ENCODE measurements around the gene WDR1. TPM values are rescaled to one million over a fixed set of nuclear protein-coding genes. Genes with fewer than 3 reads are reported as not detected.

WDR1 gene
- polyA plus RNA-seq, 4 donors, result 140 to 226 (median 188) TPM

DNA sequence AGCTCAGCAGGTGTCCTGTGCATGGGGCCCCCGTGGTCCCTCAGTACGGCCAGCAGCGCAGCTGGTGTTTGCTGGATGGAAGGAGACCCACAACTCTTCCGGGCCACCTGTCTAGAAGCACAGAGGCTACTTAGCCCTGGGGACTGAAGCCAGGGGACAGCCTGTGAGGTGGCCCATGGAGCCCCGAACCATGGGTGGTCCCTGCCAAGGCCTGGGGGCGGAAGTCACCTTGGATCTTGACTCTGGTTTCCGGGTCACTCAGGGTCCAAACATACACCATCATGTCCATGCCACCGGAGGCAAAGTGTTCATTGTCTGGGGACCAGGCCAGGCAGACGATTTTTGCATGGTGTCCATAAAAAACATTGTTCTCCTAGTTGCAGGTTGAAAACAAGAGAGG lies 39.5 kb downstream of the WDR1 start:
- no peak for DNase-seq (ENCODE audit: low read depth in 4 of 4, low spot score in 3 of 4)

DNA sequence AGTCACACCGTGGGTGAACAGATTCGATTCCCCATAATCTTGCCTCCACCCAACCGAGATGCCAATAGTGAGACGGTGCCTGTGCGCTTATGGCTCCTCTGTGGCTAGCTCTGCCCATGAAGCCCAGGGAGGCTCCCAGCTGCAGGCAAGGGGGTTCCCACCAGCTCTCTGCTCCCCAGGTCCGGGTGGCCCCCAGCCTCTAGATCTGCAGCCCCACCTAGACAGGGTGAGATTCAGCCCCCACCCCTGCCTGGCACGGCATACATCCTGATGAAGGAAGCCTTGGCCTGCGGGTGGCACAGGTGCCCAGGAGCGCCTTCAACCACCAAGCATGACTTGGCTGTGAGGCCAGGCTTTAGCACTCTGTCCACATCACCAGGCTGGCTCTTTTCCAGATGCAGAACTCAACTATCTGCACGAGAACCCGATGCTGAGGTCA lies 40.6 kb downstream of the WDR1 start:
- no peak for DNase-seq (ENCODE audit: low read depth in 4 of 4, low spot score in 3 of 4)

DNA sequence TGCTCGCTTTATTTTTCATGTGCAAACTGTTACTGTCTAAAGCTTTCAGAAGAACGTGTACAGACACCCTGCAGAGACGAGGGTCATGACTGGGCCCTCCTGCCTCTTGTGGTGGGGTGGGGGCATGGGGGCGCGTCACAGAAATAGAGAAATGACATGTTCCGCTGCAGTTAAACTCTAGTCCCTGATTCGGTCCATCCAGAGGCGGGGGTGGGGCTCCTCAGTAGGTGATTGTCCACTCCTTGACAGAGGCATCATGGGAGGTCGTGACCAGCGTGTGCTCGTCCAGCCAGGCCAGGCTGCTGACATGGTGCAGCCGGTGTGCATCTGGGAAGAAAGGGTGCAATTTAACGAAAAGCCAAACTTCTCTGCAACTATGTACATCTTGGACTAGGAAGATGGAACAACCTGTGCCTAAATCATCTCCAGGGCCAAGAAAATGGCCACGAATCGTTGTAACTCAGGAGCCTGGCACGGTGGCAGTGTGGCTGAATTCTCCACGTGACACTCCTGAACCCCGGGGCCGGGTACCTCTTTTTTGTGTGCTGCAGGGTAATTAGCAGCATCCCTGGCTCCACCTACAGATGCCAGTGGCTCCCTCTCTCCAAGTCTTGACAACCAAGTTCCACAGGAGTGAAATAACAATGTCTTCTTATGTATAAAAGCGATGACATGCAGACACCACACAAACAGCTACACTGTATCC lies 41.3 kb downstream of the WDR1 start:
- DNase-seq (ENCODE audit: low read depth in 4 of 4, low spot score in 3 of 4), result no peak

DNA sequence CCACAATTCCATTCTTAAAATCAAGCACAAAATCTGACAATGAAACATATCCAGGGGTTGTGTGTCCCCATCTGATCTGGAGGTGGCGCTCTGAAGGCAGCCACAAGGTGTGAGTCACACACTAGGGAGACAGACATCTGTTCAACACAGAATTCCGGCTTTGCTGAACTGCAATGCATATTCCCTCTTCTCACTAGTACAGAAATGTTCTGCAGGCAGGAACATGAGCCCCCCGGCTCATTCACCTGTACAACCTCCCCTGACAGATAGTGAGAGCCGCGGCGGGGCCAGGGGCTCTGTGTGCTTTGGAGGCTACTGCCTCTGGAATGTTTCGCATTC lies 41.9 kb downstream of the WDR1 start:
- DNase-seq (ENCODE audit: low read depth in 4 of 4, low spot score in 3 of 4), result no peak

DNA sequence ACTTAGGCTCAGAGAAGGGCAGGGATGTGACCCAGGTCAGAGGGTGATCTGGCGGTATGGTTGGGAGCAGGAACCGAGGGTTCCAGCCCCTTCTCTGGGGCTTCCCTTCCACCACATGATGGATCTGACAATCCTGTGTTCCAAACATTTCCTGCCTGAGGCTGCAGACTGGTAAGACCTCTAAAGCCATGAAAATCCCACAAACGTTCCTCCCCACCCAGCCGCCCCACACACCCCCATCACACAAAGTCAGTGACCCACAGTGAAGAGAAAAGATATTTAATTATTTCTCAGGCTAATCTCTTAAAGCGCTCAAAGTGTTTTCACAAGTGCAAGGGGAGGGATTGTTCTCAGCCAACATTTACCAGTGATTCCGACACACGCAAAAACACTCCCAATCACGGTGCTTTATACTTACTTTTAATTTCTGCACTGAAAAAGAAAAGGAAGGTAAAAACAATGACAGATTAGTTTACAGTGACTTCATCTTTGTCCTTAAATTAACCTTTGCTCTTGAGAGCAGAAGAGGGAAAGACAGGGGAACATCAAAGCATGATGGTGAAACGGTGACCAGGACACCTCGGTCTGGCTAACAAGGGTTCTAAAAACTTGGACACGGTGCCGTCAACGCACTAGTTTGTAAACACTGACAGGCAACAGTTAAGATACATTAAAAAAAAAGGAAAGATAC lies 42.4 kb downstream of the WDR1 start:
- DNase-seq (ENCODE audit: low read depth in 4 of 4, low spot score in 3 of 4), result no peak

DNA sequence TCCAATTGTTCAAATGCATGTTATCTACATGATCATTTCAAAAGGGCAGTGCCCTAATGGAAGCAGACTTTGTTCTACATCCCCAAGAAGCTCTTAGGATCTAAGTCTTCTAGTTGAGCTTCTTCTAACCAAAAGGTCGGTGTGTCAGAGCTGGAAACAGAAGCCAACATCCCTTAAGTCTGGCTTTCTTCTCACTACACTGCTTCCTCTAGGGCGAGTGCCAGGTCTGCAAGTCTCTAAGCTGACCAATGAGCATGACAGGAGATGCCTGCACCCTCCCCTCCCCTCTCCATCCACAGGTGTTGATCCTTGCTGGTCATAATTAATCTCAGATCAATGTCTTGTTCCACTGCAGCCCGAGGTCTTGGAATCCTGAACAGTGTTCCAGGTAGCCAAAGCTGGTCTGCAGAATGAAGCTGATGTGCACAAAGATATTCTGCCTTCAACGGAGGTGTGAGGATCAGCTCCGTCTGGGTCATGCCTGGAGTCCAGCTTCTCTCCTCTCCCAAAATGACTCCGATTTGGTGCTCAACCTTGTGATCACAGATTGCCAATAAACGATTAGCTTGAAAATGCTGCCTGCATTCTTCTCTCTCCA lies 44.1 kb downstream of the WDR1 start:
- no peak for DNase-seq (ENCODE audit: low read depth in 4 of 4, low spot score in 3 of 4)

DNA sequence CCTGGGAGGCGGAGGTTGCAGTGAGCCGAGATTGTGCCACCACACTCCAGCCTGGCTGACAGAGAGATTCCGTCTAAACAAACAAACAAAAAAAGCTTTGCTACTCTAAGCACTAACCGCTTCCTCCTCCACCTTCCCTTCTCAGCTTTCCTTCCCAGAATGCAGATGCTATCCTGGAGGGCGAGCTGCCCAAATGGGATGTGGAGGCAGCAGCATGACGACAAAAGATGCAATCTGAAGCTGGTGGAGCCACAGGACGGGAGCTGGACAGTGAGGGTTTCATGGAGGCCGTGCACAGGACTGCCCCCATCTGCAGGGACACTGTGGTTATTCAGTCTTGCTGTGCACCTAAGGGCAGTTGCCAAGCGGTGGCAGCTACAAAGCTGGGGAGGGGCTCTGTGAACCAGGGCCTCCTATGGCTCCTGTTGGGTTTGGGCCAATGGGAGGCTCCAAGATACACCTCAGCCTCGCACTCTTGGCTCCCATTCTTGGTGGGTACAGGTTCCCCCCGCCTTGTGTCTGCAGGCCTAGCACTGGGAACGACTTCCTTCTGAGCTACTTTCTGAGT lies 47.4 kb downstream of the WDR1 start:
- DNase-seq (ENCODE audit: low read depth in 4 of 4, low spot score in 3 of 4), result no peak

DNA sequence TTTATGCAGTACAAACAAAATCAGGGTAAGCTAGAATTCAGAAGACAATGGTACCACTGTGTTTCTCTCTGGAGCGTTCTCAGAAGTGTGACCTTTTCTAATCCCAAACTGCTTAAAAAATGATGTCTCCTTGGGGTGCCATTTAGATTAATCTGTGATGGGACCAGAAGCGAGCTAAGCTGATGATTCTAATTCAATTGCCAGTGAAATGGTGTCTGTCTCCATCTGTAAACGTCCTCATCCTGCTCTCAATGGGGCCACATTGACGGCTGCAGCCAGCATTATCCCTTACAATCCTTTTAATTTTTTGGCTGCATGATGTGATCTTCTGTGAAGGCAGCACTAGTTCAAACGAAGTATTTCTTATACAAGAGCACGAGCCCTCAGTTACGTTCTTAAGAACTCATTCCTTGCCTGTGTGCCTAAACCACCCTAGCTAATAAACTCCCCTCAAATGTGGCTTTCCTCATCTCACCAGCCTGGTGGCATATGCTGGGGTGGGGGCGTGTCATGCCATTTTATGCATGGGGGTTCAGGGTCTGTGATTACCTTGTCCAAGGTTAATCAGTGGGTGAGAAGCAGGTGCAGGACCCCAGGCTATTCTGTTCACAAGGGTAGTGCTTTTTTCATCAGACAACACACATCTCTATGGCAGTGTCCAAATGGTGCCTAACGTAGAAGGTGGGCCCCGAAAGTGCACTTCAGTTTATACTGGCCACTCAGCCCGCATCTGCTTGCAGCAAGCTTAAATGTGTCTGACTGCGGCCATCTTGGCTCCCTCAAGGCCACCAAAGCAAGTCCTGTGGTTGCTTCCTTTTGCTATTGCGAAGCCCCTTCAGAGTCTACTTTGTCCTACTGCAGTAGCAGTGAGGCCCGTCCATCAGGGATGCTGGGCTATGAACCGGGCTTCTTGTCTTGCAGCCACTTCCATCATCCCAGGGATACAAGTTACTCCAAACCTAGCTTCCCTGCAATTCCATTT lies 49.6 kb downstream of the WDR1 start:
- no peak for DNase-seq (ENCODE audit: low read depth in 4 of 4, low spot score in 3 of 4)

DNA sequence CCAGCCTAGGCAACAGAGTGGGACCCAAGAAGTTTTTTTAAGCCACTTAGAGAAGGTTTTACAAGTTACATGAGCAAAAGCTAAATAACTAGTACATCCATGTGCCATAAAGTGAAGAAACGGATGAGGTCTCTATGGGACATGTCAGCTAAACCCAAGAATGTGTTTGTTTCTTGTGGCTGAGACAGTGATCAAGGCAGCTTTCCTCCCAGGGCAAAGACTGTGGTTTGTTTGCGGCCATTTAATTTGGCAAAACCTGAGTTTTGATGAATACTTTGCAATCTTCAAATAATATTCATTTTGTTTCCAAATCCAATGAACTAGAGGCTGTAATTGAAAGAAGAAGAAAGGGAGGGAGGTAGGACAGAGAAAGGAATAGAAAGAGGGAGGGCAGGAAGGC lies 50.4 kb downstream of the WDR1 start:
- DNase-seq (ENCODE audit: low read depth in 4 of 4, low spot score in 3 of 4), result no peak

DNA sequence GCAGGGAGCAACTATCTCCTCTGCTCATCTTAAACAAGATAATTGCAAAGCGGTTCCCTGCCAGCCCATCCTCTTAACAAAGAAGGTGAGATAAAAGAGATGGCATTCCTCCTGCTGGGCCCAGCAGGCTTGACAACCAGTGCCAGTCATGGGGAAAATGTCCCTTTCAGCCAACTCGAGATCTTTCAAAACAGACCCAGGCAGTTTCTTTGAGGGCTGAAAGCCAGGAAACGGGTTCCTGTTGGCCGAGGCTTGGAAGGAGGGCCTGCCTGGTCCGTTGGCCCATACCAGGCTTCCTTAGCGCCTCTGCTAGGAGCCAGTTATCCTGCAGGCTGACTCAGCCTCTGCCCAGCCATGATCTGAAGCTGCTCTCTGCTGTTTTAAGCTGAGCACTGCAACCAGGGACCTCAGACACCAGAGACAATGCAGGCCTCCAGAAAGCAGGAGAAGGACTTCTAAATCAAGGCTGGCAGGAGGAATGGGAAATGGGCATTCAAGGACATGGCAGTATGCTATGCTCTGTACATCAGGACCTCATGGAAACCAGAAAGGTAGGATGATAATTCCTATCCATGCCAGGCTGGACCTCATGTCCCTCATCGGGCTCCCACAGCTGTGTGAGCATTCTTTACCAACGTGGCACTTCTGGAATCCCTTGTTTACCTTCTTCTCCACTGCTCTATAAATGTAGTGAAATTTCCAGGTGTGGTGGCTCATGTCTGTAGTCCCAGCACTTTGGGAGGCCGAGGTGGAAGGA lies 52.9 kb downstream of the WDR1 start:
- no peak for DNase-seq (ENCODE audit: low read depth in 4 of 4, low spot score in 3 of 4)

DNA sequence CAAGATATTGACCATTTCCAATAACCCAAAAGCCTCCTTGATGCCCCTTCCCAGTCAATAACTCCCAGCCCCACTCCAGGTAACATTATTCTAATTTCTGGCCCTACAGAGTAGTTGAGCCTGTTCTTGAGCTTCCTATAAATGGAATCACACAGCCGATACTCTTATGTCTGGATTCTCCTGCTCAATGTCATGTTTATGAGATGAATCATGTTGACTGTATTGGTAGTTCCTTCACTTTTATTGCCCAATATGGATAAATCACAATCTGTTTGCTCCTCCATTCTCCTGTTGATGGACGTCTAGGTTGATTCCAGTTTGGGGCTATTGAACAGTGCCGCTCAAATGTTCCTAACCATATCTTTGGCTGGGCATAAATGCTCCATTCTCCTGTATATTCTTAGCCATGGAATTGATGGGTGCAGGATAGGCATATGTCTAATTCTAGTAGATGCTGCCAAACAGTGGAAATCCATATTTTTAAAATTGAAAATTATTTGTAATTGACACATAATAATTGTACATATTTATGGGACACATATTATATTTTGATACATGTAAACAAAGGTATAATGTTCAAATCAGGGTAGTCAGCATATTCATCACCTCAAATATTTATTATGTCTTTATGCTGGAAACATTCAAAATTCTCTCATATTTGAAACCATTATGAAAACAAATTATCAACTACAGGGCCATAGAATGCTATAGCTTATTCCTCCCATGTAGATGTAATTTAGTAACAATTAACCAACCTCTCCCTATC lies 54.8 kb downstream of the WDR1 start:
- no peak for DNase-seq (ENCODE audit: low read depth in 4 of 4, low spot score in 3 of 4)

DNA sequence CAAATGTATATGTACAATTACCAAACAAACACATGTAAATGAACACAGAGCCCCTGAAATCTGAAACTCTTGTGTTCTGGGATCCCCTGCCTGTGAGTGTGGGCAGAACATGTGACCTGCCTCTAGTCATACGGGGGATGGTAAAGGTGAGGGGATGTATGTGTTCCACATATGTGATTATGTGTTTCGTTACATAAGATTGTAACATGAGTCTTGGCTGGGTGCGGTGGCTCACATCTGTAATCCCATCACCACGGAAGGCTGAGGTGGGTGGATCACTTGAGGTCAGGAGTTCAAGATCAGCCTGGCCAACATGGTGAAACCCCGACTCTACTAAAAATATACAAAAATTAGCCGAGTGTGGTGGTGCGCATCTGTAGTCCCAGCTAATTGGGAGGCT lies 58.2 kb downstream of the WDR1 start:
- no peak for DNase-seq (ENCODE audit: low read depth in 4 of 4, low spot score in 3 of 4)

DNA sequence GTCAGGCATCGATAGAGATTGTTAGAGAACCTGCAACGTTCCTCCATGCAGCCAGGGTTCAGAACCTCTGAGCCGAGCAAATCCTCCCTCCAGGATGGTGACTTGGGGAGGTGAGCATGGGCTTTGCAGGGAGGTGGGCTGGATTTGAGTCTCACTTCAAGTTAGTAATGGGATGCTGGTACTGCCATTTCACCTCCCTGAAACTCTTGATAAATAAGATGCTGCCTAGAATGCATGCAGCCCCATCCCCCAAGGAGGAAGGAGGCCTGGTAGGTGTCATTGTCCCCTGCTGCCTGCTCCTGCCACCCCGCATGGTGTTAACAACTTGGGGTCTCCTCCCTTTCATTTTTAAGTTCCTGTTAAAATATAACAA lies 59.6 kb downstream of the WDR1 start:
- no peak for DNase-seq (ENCODE audit: low read depth in 4 of 4, low spot score in 3 of 4)

DNA sequence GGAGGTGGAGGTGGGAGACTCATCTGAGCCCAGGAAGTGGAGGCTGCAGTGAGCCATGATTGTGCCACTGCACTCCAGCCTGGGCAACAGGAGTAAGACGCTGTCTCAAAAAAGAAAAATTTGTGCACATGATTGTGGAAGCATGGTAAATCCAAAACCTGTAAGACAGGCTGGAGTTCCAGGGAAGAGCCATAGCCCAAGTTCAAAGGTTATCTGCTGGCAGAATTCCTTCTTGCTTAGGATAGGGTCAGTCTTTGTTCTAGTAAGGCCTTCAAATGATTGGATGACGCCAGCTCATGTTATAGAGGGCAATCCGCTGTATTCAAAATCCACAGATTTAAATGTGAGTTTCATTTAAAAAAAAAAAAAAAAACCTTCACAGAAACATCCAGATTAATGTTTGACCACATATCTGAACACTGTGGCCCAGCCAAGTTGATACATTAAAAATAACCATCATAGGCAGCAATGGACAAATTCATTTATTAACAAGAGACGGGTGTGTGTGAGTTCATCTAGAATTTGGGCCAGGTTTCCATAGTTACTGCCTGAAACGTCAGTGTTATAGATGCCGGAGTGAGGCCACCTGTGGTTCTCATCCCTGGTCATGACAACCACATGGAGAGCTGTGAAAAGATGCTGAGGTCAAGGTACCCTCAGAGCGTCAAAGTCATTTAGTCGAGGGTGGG lies 60.1 kb downstream of the WDR1 start:
- no peak for DNase-seq (ENCODE audit: low read depth in 4 of 4, low spot score in 3 of 4)

DNA sequence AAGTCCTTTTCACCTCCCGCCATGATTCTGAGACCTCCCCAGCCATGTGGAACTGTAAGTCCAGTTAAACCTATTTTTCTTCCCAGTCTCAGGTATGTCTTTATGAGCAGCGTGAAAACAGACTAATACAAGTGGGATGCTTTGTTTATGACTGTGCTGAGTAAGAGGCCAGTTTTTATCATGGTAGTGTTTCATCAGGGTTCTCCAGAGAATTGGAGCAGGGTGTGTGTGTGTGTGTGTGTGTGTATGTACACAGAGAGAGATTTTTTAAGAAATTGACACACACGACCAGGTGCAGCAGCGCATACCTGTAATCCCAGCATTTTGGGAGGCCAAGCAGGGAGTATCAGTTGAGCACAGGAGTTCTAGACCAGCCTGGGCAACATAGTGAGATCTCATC lies 60.7 kb downstream of the WDR1 start:
- DNase-seq (ENCODE audit: low read depth in 4 of 4, low spot score in 3 of 4), result no peak

DNA sequence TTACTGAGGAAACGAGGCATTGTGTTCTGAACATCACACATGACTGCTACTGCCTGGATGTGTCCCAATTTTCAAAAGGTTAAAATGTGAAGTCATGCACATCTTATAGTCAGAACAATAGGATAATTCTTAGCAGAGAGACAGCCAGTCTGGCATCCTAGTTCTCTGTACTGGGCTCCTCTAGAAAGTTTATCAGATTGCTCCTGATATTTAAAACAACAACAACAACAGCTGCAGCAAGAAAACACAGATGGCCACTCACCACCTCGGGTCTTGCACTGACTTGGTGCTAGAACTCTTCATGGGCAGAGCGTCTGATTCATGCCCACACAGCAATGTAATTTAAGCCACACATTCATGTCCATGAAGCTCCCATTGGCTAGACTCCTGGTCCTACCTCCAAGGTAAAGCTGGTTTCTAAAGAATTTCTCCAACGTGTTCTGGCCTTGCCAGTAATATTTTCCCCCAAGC lies 62.0 kb downstream of the WDR1 start:
- DNase-seq (ENCODE audit: low read depth in 4 of 4, low spot score in 3 of 4), result no peak

DNA sequence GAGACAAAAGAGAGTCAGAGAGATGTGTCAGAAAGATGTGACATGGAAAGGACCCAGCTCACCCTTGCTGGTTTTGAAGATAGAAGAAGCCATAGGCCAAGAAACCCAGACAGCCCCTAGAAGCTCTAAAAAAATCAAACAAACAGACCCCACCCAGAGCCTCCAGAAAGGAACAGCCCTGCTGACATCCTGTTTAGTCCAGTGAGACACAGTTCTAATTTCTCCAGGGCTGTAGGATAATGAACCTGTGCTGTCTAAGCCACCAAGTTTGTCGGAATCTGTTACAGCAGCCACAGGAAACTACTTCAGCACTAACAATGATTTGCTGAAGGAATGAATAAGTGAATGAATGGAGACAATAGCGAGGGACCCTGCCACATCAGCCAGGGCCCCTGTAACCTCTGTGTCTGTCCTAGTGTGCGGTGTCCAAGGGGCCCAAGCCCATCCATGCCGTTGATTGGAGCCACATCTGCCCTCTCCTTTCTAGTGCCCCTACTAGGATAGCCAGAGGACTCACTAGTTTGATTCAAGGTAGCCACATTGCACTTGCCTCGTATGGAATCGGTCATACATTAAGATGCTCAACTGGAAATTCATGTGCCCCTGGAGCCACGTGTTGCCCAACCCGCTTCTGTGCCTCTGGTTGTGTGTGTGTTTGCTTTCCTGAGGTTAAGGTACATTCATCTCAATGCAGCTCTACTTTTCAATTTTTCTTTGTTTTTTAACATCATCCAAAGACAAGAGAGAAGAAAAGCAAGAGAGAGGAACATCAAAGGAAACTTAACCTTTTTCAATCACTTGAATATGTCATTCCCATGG lies 62.8 kb downstream of the WDR1 start:
- no peak for DNase-seq (ENCODE audit: low read depth in 4 of 4, low spot score in 3 of 4)

All from left renal pelvis (tissue), 4 donors.